Effector memory CD8-positive, alpha-beta T cell (primary cell): ENCODE measurements around the gene CCN6.
"Not testable (repeated sequence)": the region's sequence is repeated elsewhere in the genome, so short reads cannot be mapped to it uniquely, and the experiment has no call there.

Experiments
- ATAC-seq: fragments of 150-1000 bp; cut with Tn5 transposase; replicated peaks from 2 replicates; pipeline ENCODE4 v1.10.0; 2021; ENCODE audit warnings: mild to moderate bottlenecking, moderate library complexity
- DNase-seq, 3 experiments: peaks; one replicate each; pipeline ENCODE4 v3.0.0; 2021
- H3K27ac Mint-ChIP-seq, 2 donors: one replicate each; pipeline ENCODE4 v1.8.0; 2022; ENCODE audit warnings: mild to moderate bottlenecking in 2 of 2, mixed read lengths in 2 of 2, moderate library complexity in 2 of 2
- H3K27me3 Mint-ChIP-seq, 2 donors: one replicate each; pipeline ENCODE4 v1.8.0; 2022; ENCODE audit warnings: mixed read lengths in 2 of 2
- H3K36me3 Mint-ChIP-seq: one replicate; pipeline ENCODE4 v1.8.0; 2022; ENCODE audit warnings: mild to moderate bottlenecking, moderate library complexity, mixed read lengths; ENCODE audit not compliant: insufficient read depth
- H3K4me1 Mint-ChIP-seq, 2 donors: one replicate each; pipeline ENCODE4 v1.8.0; 2022; ENCODE audit warnings: low read depth in 2 of 2, mixed read lengths in 2 of 2
- H3K4me3 Mint-ChIP-seq, 2 donors: one replicate each; pipeline ENCODE4 v1.8.0; 2022; ENCODE audit warnings: mild to moderate bottlenecking in 2 of 2, mixed read lengths in 2 of 2, moderate library complexity in 2 of 2
- H3K9me3 Mint-ChIP-seq, 2 donors: one replicate each; pipeline ENCODE4 v1.8.0; 2022; ENCODE audit warnings: mixed read lengths in 2 of 2

Gene CCN6

GRCh38 chr6:112087136-112087911, 33.4 kb downstream of the CCN6 start, which contains the start of the genes FAM229B and TUBE1:
FAM229B (plus strand) TSS chr6:112087591; CDS start chr6:112099284, 11,693 bp downstream.
TUBE1 (minus strand) TSS chr6:112087482; CDS start chr6:112087434, 48 bp downstream.
- H3K27ac Mint-ChIP-seq: no peak within 1 kb of the TSS

GRCh38 chr6:112087916-112088315, 34.0 kb downstream of the CCN6 start:
- no peak for ATAC-seq
- H3K9me3 Mint-ChIP-seq: no peaks in the 10 kb centered on the region
- H3K27ac Mint-ChIP-seq: no peak overlapping the region
- H3K4me1 Mint-ChIP-seq: peaks cover 0 to 8% of the 10 kb centered on the region in 2 donors
- peak in 1 of 3 experiments; percentile 2 for DNase-seq
- peaks cover 17% of the 10 kb centered on the region for H3K36me3 Mint-ChIP-seq
- peaks cover 19 to 39% of the 10 kb centered on the region in 2 donors for H3K27me3 Mint-ChIP-seq
- H3K4me3 Mint-ChIP-seq: no peak overlapping the region

More at GRCh38 chr6:112087136-112087911, 33.4 kb downstream of the CCN6 start, which contains the start of the genes FAM229B and TUBE1:
- DNase-seq: peak; percentile 84 to 89 (median 84)
- Mint-ChIP-seq H3K4me1 (peaks cover 0 to 8% of the 10 kb centered on the region in 2 donors), H3K27me3 (peaks cover 17 to 36% of the 10 kb centered on the region in 2 donors), H3K4me3 (no peak within 1 kb of the TSS), H3K9me3 (no peaks in the 10 kb centered on the region), H3K36me3 (peaks cover 17% of the 10 kb centered on the region)
- ATAC-seq: peak; percentile 93

GRCh38 chr6:112096901-112097300, 43.0 kb downstream of the CCN6 start:
- no peaks in the 10 kb centered on the region for H3K36me3 Mint-ChIP-seq
- no peak for DNase-seq
- peaks cover 5 to 22% of the 10 kb centered on the region in 2 donors for H3K27me3 Mint-ChIP-seq
- no peak for ATAC-seq
- no peak overlapping the region for H3K27ac Mint-ChIP-seq
- no peak overlapping the region for H3K4me3 Mint-ChIP-seq
- no peaks in the 10 kb centered on the region for H3K9me3 Mint-ChIP-seq
- H3K4me1 Mint-ChIP-seq: no peaks in the 10 kb centered on the region

GRCh38 chr6:112100561-112100960, 46.7 kb downstream of the CCN6 start:
- Mint-ChIP-seq H3K4me1 (no peaks in the 10 kb centered on the region), H3K27ac (no peak overlapping the region), H3K27me3 (peaks cover 0 to 12% of the 10 kb centered on the region in 2 donors), H3K9me3 (no peaks in the 10 kb centered on the region), H3K4me3 (no peak overlapping the region), H3K36me3 (no peaks in the 10 kb centered on the region)
- ATAC-seq (no peak), DNase-seq (no peak)

- ATAC-seq, DNase-seq, H3K9me3 Mint-ChIP-seq, H3K36me3 Mint-ChIP-seq, H3K27ac Mint-ChIP-seq, H3K27me3 Mint-ChIP-seq, H3K4me1 Mint-ChIP-seq, H3K4me3 Mint-ChIP-seq: not testable (repeated sequence)
Measured at GRCh38 chr6:112106026-112106425, 52.1 kb downstream of the CCN6 start.

GRCh38 chr6:112106562-112106961, 52.7 kb downstream of the CCN6 start:
- Mint-ChIP-seq H3K27ac (no peak overlapping the region), H3K4me1 (no peaks in the 10 kb centered on the region), H3K27me3 (peaks cover 8 to 9% of the 10 kb centered on the region in 2 donors), H3K9me3 (no peaks in the 10 kb centered on the region), H3K36me3 (no peaks in the 10 kb centered on the region), H3K4me3 (no peak overlapping the region)
- no peak for DNase-seq
- ATAC-seq: no peak

GRCh38 chr6:112109262-112109661, 55.4 kb downstream of the CCN6 start:
- no peaks in the 10 kb centered on the region for H3K36me3 Mint-ChIP-seq
- no peak overlapping the region for H3K27ac Mint-ChIP-seq
- no peaks in the 10 kb centered on the region for H3K4me1 Mint-ChIP-seq
- no peak for DNase-seq
- no peak for ATAC-seq
- H3K9me3 Mint-ChIP-seq: no peaks in the 10 kb centered on the region
- no peak overlapping the region for H3K4me3 Mint-ChIP-seq
- H3K27me3 Mint-ChIP-seq: peaks cover 16 to 21% of the 10 kb centered on the region in 2 donors

- Mint-ChIP-seq H3K4me3 (no peak overlapping the region), H3K4me1 (no peaks in the 10 kb centered on the region), H3K27me3 (peaks cover 30 to 32% of the 10 kb centered on the region in 2 donors), H3K27ac (no peak overlapping the region), H3K36me3 (no peaks in the 10 kb centered on the region), H3K9me3 (no peaks in the 10 kb centered on the region)
- ATAC-seq (no peak), DNase-seq (no peak)
Measured at GRCh38 chr6:112113431-112113830, 59.5 kb downstream of the CCN6 start.

- Mint-ChIP-seq H3K27ac (no peak overlapping the region), H3K36me3 (no peaks in the 10 kb centered on the region), H3K4me1 (no peaks in the 10 kb centered on the region), H3K27me3 (peaks cover 30 to 32% of the 10 kb centered on the region in 2 donors), H3K4me3 (no peak overlapping the region), H3K9me3 (no peaks in the 10 kb centered on the region)
- no peak for ATAC-seq
- DNase-seq: no peak
Measured at GRCh38 chr6:112113918-112114317, 60.0 kb downstream of the CCN6 start.

GRCh38 chr6:112114577-112115223, 60.8 kb downstream of the CCN6 start:
- no peak overlapping the region for H3K27ac Mint-ChIP-seq

GRCh38 chr6:112116221-112116620, 62.3 kb downstream of the CCN6 start:
- Mint-ChIP-seq H3K27ac (no peak overlapping the region), H3K4me1 (no peaks in the 10 kb centered on the region), H3K36me3 (no peaks in the 10 kb centered on the region), H3K9me3 (no peaks in the 10 kb centered on the region), H3K27me3 (peaks cover 30 to 32% of the 10 kb centered on the region in 2 donors), H3K4me3 (no peak overlapping the region)
- ATAC-seq (no peak), DNase-seq (no peak)

More at GRCh38 chr6:112114577-112115223, 60.8 kb downstream of the CCN6 start:
- H3K4me1 Mint-ChIP-seq: no peaks in the 10 kb centered on the region
- ATAC-seq (no peak), DNase-seq (no peak)
- no peak overlapping the region for H3K4me3 Mint-ChIP-seq
- no peaks in the 10 kb centered on the region for H3K36me3 Mint-ChIP-seq
- peaks cover 30 to 32% of the 10 kb centered on the region in 2 donors for H3K27me3 Mint-ChIP-seq
- no peaks in the 10 kb centered on the region for H3K9me3 Mint-ChIP-seq

- Mint-ChIP-seq H3K4me3 (no peak overlapping the region), H3K36me3 (no peaks in the 10 kb centered on the region), H3K27me3 (peaks cover 36 to 38% of the 10 kb centered on the region in 2 donors), H3K4me1 (no peaks in the 10 kb centered on the region), H3K27ac (no peak overlapping the region), H3K9me3 (no peaks in the 10 kb centered on the region)
- ATAC-seq (no peak), DNase-seq (no peak)
Measured at GRCh38 chr6:112117554-112117953, 63.6 kb downstream of the CCN6 start.

- peaks cover 38 to 39% of the 10 kb centered on the region in 2 donors for H3K27me3 Mint-ChIP-seq
- no peak overlapping the region for H3K27ac Mint-ChIP-seq
- H3K36me3 Mint-ChIP-seq: no peaks in the 10 kb centered on the region
- no peaks in the 10 kb centered on the region for H3K4me1 Mint-ChIP-seq
- DNase-seq (no peak), ATAC-seq (no peak)
- H3K4me3 Mint-ChIP-seq: no peak overlapping the region
- no peaks in the 10 kb centered on the region for H3K9me3 Mint-ChIP-seq
Measured at GRCh38 chr6:112118034-112118433, 64.1 kb downstream of the CCN6 start.
